Transverse colon (tissue), 4 donors: ENCODE measurements around the gene PTPRJ.

Experiments used
- CTCF ChIP-seq, 5 experiments: fragments of 200-600 bp in 3 of 5; fragments of 450-650 bp in 2 of 5; sonication (generic) in 3 of 5; IDR thresholded peaks; 1 replicate in 2 of 5; 2 replicates in 3 of 5; pipeline ENCODE4 v1.5.1; 2016 to 2017; ENCODE audit warnings: antibody characterized with exemption in 5 of 5, inconsistent platforms in 3 of 5, mild to moderate bottlenecking in 2 of 5, moderate library complexity in 1 of 5
- EP300 ChIP-seq: sonication (generic); formaldehyde crosslinking; IDR thresholded peaks from one replicate; pipeline ENCODE4 v1.6.1; 2017; ENCODE audit warnings: antibody characterized with exemption, low read depth
- POLR2A ChIP-seq: fragments of 450-650 bp; IDR thresholded peaks from one replicate; pipeline ENCODE4 v1.6.1; 2016; ENCODE audit warnings: antibody characterized with exemption, mild to moderate bottlenecking, moderate library complexity
- POLR2AphosphoS5 ChIP-seq, 3 donors: sonication (generic); formaldehyde crosslinking; IDR thresholded peaks; one replicate each; pipeline ENCODE4 v1.6.1; 2016; ENCODE audit warnings: antibody characterized with exemption in 3 of 3

- TF ChIP-seq EP300 (no peak), CTCF (IDR thresholded peaks at IDR 0.05) (no peak), POLR2A (no peak), POLR2AphosphoS5 (IDR thresholded peaks at IDR 0.05) (no peak)
Observed at GRCh38 chr11:48074425-48075181, 94.2 kb downstream of the PTPRJ start.
